ENCODE data around the gene ANKRD36C. TPM values are rescaled to one million over a fixed set of nuclear protein-coding genes. Genes with fewer than 3 reads are reported as not detected.
"Not testable (repeated sequence)": the region's sequence is repeated elsewhere in the genome, so short reads cannot be mapped to it uniquely, and the experiment has no call there.

Gene ANKRD36C
- total RNA-seq, 1 donor from 2014 or later, result 81.0 TPM

GRCh38 chr2:95834077-95835013 is 157.3 kb downstream of the ANKRD36C start:
- intact Hi-C loops (cut with DNase I); ATAC-seq; DNase-seq (ENCODE audit: low spot score): not testable (repeated sequence)

GRCh38 chr2:95824218-95824617 is 167.4 kb downstream of the ANKRD36C start:
- intact Hi-C loops (cut with DNase I); DNase-seq (ENCODE audit: low spot score); ATAC-seq: not testable (repeated sequence)

DNA sequence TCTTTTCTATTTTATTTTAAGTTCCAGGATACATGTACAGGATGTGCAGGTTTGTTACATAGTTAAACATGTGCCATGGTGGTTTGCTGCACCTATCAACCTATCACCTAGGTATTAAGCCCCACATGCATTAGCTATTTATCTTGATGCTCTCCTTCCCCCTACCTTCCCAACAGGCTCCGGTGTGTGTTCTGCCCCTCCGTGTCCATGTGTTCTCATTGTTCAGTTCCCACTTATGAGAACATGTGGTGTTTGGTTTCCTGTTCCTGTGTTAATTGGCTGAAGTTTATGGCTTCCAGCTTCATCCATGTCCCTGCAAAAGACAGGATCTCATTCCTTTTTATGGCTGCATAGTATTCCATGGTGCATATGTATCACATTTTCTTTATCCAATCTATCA is 174.1 kb downstream of the ANKRD36C start:
- ATAC-seq; intact Hi-C loops (cut with DNase I); DNase-seq (ENCODE audit: low spot score): not testable (repeated sequence)

GRCh38 chr2:95813311-95813710 is 178.3 kb downstream of the ANKRD36C start:
- peak; percentile 65 for ATAC-seq
- DNase-seq (ENCODE audit: low spot score); intact Hi-C loops (cut with DNase I): not testable (repeated sequence)

DNA sequence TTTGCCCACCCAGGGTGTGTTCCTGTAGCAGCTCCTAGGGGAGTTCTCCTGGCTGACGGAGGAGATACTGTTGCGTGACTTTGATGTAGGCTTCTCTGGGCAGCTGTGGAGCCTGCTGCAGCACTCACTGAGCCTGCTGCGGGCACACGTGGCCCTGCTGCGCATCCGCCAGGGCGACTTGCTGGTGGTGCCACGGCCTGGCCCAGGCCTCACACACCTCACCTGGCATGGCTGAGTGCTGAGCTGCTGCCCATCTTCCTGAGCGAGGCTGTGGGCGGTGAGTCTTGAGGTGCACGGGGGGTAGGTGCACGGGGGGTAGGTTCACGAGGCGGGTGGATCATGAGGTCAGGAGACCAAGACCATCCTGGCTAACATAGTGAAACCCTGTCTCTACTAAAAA is 191.7 kb downstream of the ANKRD36C start:
- intact Hi-C loops (cut with DNase I), result no loop called here
- ATAC-seq, result no peak
- no peak for DNase-seq (ENCODE audit: low spot score)

DNA sequence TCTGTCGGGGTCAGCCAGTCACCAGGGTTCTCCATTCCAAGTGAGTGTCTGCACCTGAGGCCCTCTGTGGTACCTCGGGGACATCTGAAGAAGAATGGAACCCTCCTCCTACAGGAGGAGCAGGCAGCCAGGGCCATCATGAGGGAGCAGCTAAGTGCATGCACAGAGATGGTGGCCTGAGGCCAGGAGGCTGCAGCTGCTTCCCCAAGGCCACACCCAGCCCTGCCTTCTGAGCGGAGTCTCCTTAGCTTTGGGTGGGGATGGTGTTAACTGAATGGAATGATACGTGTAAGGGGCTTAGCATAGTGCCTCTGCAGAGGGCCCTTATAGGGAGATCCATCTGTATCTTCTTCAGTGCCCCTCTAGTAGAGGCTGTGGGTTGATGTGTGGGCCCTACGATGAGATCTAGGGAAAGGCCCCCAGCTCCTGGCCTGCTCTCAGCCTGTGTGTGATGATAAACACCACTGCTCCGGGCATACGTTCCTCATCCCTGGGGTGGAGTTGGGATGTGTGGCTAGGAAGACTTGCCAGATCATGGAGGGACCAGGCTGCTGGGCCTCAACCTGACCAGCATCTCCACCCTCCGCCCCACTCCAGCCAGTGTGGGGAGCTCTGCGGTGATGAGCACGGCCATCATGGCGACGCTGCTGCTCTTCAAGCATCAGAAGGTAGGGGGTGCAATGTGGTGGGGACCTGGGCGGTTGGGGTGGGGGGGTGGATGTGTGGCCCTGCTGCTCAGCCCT is 192.3 kb downstream of the ANKRD36C start:
- intact Hi-C loops (cut with DNase I); ATAC-seq; DNase-seq (ENCODE audit: low spot score): not testable (repeated sequence)

DNA sequence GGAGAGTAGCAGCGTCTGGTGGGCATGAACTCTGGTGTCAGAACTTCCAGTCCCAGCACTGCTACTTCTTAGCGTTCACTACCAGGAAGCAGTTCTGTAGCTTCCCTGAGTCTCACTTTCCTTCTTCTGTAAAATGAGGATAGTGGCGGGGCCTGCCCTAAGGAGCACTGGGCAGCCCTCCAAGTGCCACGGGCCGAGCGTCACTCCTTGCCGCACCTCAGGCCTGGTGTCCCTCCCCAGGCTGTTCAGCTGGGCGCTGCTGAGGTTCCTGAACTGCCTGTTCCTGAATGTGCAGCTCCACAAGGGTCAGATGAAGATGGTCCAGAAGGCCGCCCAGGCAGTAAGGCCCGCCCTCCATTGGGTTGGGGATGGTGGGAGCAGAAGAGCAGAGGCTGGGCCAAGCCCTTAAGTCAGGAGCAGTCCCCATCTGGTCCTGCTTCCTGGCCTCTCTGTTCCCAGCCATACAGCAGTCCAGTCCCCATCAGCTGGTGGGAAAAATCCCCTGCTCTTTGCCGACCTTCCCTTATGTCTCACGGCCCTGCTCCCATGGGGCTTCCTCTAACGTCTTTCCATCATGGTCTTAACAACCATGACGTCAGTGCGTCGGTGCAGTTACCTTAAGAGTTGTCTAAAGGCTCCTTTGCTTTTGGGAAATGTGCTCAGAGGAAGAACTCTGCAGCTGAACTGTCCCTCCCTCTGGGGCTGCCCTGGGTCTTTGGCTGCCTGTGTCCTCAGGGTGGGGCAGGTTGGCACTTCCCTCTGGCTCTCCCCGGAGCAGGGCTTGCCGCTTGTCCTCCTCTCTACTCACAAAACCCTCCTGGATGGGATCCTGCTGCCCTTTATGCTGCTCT is 195.2 kb downstream of the ANKRD36C start:
- intact Hi-C loops (cut with DNase I); DNase-seq (ENCODE audit: low spot score); ATAC-seq: not testable (repeated sequence)

DNA sequence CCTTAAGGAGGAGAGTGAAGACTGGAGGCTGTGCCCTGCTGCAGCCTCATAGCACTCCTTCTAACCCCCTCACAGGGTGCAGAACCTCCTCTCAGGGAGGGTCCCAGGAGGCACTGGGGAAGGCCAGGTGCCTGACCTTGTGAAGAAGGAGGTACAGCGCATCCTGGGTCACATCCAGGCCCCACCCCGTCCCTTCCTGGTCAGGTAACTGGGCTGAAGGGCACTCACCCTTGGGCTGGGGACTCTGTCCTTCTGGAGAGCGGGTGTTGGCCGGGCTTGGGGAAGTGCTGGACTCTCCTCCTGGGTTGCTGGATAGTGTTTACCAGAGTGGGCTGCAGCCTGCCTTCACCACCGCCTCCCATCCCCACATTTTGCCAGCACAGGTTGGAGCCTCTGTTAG is 197.7 kb downstream of the ANKRD36C start:
- DNase-seq (ENCODE audit: low spot score); intact Hi-C loops (cut with DNase I); ATAC-seq: not testable (repeated sequence)

GRCh38 chr2:95790180-95790579 is 201.4 kb downstream of the ANKRD36C start:
- intact Hi-C loops (cut with DNase I); ATAC-seq; DNase-seq (ENCODE audit: low spot score): not testable (repeated sequence)

- DNase-seq (ENCODE audit: low spot score); intact Hi-C loops (cut with DNase I): not testable (repeated sequence)
- ATAC-seq, result peak; percentile 69
These were observed 202.2 kb downstream of the ANKRD36C start for GRCh38 chr2:95789385-95789784.

DNA sequence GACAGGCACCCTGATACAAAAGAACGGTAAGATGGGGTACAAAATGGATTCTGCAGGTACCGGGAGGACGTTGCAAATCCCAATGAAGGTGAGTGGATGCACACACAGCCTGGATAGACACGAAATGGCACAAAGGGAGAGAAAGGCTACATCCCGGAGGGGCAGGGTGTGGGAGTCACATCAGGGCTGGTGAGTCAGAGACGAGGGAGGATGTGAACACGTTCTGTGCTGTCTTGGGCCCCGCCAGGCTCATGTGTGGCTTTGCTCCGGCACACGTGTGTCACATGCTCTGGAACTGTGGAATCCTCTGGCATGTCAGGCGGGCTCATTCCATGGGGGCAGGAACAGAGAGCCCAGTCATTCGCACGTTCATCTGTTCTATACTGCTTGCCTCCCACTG is 203.0 kb downstream of the ANKRD36C start:
- intact Hi-C loops (cut with DNase I); DNase-seq (ENCODE audit: low spot score): not testable (repeated sequence)

More for the DNA sequence above, 203.0 kb downstream of the ANKRD36C start:
- ATAC-seq, result not testable (repeated sequence)

Other genes with a start within 250 kb of the ANKRD36C start
- gene GPAT2, start 43.1 kb upstream of the ANKRD36C start, total RNA-seq, result 11.1 TPM
- gene ADRA2B, start 124.7 kb upstream of the ANKRD36C start, total RNA-seq, result 3.2 TPM
- 0.31 TPM for gene ASTL, start 146.7 kb upstream of the ANKRD36C start, total RNA-seq
- 7.3 TPM for gene DUSP2, start 153.6 kb upstream of the ANKRD36C start, total RNA-seq
- 72.5 TPM for gene STARD7, start 217.0 kb upstream of the ANKRD36C start, total RNA-seq

Measured in sciatic nerve (tissue), 2 donors.